Epithelial cell of proximal tubule (primary cell): ENCODE data around the gene TPGS2. TPM values are rescaled to one million over a fixed set of nuclear protein-coding genes. Genes with fewer than 3 reads are reported as not detected.

Experiments
- DNase-seq: peaks from one replicate; pipeline ENCODE4 v3.0.0-alpha.2; 2011; ENCODE audit warnings: low read depth
- H3K4me3 ChIP-seq: 2 replicates; pipeline ENCODE4 v1.5.1; 2011; ENCODE audit warnings: low read depth, mild to moderate bottlenecking, low read length
- total RNA-seq: library from RNA; depleted of rRNA; stranded (reverse); fragments of >200 nt; gene quantifications from 2 replicates; pipeline ENCODE4 v1.2.3, GENCODE V29; 2015
- TF ChIP-seq, protein P1 (sequence below): conservative IDR thresholded peaks from 2 replicates; pipeline ENCODE4 v1.5.1; 2012; ENCODE audit warnings: low read depth, mild to moderate bottlenecking, low read length

The TPGS2 gene
- total RNA-seq, 1 donor from 2014 or later = 228 TPM

DNA sequence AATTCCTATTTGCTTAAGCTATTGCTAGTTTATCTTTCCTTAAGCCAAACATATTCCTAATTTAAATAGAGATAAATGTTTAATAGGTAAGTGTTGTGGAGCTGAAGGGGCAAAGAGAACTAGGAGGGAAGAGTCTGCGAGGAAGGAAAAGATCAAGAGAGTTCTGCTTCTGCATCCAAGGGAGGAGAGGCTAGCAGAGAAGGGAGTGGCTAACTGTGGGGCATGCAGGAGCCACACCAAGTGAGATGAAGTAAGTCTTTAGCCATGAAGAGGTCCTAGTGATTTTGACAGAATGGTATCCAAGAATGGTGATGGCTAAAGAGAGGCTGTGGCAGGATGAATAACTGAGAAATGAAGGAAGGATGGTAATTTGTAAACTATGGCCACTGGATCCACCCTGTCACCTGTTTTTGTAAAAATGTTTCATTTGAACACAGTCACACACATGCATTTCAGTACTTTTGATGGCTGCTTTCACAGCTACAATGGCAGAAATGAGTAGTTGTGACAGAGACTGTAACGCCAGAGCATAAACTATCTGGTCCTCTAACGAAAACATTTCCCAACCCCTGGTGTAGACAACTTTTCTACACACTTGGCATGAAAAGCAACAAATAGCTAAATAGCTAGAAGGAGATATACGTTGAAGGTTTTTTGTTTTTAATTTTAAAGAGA, 15.6 kb downstream of the TPGS2 start:
- no peak for DNase-seq
- TF ChIP-seq, protein P1, sequence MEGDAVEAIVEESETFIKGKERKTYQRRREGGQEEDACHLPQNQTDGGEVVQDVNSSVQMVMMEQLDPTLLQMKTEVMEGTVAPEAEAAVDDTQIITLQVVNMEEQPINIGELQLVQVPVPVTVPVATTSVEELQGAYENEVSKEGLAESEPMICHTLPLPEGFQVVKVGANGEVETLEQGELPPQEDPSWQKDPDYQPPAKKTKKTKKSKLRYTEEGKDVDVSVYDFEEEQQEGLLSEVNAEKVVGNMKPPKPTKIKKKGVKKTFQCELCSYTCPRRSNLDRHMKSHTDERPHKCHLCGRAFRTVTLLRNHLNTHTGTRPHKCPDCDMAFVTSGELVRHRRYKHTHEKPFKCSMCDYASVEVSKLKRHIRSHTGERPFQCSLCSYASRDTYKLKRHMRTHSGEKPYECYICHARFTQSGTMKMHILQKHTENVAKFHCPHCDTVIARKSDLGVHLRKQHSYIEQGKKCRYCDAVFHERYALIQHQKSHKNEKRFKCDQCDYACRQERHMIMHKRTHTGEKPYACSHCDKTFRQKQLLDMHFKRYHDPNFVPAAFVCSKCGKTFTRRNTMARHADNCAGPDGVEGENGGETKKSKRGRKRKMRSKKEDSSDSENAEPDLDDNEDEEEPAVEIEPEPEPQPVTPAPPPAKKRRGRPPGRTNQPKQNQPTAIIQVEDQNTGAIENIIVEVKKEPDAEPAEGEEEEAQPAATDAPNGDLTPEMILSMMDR = no peak
- no peak overlapping the region for H3K4me3 ChIP-seq

DNA sequence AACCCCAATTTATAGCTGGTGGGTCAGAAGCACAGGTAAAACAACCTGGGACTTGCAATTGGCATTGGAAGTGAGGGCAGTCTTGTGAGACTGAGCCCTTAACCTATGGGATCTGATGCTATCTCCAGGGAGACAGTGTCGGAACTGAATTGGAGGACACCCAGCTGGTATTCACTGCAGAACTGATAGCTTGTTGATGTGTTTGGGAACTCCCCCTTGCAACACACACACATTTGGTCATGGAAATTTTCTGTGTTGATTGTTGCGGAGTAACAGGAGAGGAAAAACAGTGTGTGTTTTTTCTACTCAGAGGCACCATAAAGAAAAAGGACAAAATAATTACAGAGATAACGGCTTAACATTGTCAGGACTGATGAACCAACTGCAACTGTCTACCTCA, 16.1 kb downstream of the TPGS2 start:
- no peak for DNase-seq
- TF ChIP-seq, protein P1 = no peak
- no peak overlapping the region for H3K4me3 ChIP-seq

DNA sequence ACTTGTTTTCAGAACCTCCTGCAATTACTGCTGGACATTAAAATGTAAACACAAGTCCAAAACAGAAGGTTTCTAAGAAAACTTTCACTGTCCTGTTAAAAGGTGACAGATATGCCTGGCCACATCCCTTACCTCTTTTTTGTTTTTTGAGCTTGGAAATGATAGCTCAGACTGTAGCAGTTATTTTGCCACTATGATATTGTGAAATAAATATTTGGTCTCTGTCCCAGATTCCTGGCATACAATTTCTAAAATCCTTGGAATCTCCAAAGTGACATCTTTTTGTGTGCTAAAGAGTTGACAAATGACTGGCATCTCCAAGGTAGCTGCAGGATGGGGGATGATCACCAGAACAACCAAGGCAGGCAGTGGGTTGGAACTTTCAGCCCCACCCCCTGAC, 16.8 kb downstream of the TPGS2 start:
- DNase-seq = no peak
- H3K4me3 ChIP-seq = no peak overlapping the region
- TF ChIP-seq, protein P1 = no peak

DNA sequence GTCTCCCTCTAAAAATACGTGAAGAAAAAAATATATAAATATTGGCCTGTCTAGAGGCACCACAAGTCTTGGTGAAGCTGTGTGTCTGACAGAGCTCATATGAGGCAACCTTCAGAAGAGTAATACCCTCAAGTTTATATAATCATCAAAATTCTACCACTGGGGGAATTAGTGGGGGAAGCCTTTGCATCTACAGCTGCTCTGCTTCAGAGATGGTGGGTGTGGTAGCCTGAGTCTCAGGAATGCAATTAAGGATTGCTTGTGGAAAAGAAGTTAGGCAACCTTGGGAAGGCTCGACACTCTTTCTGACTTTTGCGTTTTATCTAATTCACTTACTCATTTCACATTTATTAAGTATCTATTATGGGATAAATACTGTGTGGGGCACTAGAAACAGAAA, 17.4 kb downstream of the TPGS2 start:
- DNase-seq = no peak
- TF ChIP-seq, protein P1 = no peak
- no peak overlapping the region for H3K4me3 ChIP-seq

DNA sequence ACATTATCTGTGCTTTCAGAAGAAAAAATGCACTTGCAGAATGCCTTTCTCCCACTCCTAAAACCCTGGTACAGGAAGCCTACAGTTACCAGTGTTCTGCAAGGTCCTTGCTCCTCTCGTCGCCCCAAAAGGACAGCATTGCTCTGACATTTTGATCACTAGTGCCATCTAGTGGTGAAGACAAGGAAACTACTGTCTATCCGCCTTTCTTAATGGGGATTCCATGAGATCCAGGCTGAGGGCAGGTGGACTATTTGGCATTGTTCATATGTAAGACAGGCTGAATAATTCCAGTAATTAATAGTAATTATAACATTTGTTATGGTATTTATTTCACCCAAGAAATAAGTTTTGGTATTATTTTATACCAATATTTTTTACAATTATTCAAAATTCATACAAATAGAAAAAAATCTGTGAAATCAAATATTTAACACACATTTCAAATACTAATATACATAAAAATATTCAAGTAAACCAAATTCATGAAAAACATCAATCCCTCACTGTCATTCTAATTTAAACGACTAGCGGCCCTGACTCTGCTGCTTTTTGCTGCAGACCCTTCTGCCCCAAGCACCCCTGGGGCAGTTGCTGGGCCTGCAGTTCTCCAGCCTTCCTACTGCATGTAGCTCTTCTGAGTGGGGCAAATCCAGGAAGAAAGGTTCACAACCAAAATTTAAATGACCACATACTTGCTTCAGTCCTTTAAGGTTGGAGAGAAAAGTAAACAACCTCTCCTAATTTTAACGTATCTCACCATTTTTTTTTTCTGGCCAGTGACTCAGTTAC, 19.0 kb downstream of the TPGS2 start:
- TF ChIP-seq, protein P1 = peak; percentile 87
- no peak overlapping the region for H3K4me3 ChIP-seq
- DNase-seq = no peak

DNA sequence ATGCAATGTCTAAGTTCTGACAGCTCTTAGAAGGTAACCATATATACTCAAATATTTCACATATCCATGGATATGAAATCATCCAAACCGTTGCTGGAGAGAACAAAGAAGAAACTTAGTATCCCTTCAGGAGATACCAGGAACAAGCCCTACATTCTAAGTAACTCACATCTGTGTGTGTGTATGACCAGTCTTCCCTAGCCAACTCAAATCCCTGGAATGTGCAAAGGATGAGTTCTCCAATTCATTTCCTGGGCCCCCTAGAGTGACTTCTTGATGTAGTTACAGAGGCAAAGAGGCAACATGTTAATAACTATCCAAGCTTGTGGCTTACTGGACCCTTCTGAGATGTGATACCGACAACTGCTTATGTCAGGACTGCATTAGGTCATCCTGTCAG, 20.1 kb downstream of the TPGS2 start:
- TF ChIP-seq, protein P1 = no peak
- H3K4me3 ChIP-seq = no peak overlapping the region
- no peak for DNase-seq
